Activated T-helper 1 cell treated with Interleukin-2 at 50 U/mL for 16 hours (primary cell): ENCODE measurements around the gene ARHGAP30.

Source experiments
- DNase-seq: peaks from one replicate; pipeline ENCODE4 v3.0.0-alpha.2; 2020; ENCODE audit warnings: low read depth

Gene ARHGAP30

GRCh38 chr1:161013488-161014230 lies 56.0 kb downstream of the ARHGAP30 start:
- peak; percentile 55 for DNase-seq

GRCh38 chr1:161013131-161013487 lies 56.6 kb downstream of the ARHGAP30 start:
- no peak for DNase-seq

- DNase-seq = no peak
Measured at GRCh38 chr1:161012420-161012819, 57.3 kb downstream of the ARHGAP30 start.

GRCh38 chr1:161009602-161010211 lies 60.0 kb downstream of the ARHGAP30 start:
- DNase-seq = no peak

- no peak for DNase-seq
Measured at GRCh38 chr1:161008869-161009510, 60.7 kb downstream of the ARHGAP30 start.

GRCh38 chr1:161007369-161007768 lies 62.3 kb downstream of the ARHGAP30 start:
- DNase-seq = no peak

GRCh38 chr1:161006563-161006962 lies 63.1 kb downstream of the ARHGAP30 start:
- DNase-seq = no peak

- DNase-seq = no peak
Measured at GRCh38 chr1:161001525-161001924, 68.2 kb downstream of the ARHGAP30 start.

GRCh38 chr1:161000736-161001480 lies 68.8 kb downstream of the ARHGAP30 start:
- DNase-seq = no peak

GRCh38 chr1:160999376-160999775 lies 70.3 kb downstream of the ARHGAP30 start:
- no peak for DNase-seq

GRCh38 chr1:160997323-160998038 lies 72.2 kb downstream of the ARHGAP30 start:
- DNase-seq = no peak
